NCI-H446 treated with DMSO at 0.1 percent for 48 hours (cell line): ENCODE results near the gene DDX59.
A peak's percentile ranks its signal among the peaks of the same experiment; 100 is the strongest.

ENCODE experiments used
- DNase-seq: peaks from one replicate; lab custom pipeline; 2025; lab: John Stamatoyannopoulos, UW

Gene DDX59

DNA sequence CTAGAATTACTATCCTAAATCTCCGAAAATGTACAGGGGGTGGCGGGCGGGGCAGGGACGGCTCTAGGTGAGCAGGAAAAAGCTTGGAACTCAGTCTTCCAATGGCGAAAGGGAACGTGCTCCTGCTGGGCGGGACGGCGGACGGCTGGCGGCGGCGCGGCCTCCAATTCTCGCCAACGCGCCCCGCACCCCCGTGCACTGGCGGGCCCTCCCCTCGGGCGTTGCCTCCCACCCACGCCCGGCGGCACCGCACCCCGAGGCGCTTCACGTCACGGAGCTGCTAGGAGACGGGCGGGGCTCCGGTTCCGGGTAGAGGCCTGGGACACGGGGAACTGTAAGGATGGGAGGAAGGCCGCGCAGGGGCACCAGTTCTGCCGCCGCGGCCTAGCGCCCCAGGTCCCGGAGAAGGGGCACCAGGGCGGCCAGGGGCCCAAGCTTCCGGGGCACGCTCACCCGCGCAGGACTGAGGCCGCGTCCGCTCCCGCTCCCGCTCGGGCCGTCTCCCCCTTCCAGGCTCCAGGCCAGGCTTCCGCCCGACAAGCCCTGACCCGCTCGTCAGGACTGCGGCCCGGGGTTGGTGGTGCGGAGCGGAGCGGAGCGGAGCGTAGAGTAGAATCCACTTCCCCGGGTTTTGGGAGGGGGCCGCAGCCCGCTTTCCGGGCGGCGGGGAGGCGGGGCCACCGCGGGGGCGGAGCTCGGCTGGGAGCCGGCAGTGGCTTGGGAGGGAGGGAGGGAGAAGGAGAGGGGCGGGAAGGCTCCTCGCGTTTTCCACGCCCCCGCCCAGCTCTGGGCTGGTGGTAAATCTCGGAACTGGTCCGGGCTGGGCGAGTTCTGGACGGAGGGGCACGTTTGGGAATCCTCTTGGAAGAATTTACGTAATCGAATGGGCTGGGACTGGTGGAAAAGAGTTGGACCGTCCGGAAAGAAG, at the start of gene DDX59:
DDX59 (minus strand) TSS at position 594 of the 928 bp plus-strand sequence. CDS start 3,167 bp downstream, outside the sequence.
- DNase-seq, result peak; percentile 98

DNA sequence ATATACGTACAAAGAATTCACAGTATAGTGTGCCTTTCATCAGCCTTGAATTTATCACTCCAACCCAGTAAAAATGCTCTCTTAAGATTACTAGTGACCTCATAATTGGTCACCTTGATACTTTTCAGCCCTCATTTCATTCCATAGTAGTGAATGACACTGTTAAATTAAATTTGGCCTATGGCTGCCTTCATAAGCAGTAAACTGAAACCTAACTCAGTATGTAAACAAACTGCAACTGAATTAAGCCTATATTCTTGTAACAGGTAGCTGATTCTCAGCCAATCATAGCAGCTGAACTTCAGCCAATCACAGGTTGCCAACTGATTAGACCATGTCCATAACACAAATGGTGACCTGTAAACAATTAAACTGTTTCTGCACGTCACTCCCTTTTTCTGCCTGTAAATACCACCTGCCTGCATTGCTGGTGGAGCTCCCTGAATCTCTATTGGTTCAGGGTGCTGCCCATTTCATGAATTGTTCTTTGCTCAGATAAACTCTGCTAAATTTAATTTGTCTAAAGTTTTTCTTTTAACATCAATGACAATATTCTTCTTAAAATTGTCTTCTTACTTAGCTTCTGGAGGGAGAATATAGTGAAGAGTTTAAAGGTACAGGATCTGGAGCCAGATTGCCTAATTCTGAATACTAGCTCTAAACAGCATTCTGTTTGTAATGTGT, 44.9 kb upstream of the DDX59 start:
- no peak for DNase-seq

DNA sequence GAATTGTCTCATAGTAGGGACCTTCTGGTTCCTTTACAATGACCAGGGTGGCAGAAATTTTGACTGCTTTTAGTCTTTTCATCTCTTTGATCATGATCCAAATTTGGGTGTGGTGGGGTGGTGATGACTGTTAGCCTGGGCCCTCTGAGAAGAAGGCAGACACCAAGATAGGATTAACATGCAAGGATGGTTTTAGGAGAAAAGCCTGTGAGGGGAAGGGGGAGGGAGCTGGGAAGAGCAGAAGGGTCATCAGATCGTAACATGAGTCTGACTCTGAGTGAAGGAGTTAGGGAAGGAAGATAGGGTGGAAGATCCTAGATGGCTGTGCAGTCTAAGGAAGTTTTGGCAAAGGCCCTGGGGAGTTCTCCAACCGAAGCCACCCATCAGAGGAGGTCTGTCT, 40.5 kb upstream of the DDX59 start:
- no peak for DNase-seq

DNA sequence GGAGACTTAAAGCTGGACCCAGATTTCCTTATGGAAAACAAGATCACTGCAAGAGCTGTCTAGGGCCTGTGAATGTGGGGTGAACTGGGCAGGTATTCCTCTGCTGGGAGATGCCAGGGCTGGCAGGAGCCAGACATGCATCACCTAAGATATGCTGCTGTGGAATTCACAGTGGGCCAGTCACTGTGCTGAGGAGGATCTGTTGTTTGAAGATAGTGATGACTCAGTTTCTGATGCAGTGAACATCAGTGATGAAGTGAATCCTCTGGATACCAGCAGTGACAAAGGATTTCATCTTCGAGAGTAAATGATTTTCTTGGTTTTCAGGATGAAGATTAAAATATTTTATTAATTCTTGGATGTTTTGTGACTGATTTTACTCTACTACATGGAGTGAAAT, 39.1 kb upstream of the DDX59 start:
- no peak for DNase-seq

DNA sequence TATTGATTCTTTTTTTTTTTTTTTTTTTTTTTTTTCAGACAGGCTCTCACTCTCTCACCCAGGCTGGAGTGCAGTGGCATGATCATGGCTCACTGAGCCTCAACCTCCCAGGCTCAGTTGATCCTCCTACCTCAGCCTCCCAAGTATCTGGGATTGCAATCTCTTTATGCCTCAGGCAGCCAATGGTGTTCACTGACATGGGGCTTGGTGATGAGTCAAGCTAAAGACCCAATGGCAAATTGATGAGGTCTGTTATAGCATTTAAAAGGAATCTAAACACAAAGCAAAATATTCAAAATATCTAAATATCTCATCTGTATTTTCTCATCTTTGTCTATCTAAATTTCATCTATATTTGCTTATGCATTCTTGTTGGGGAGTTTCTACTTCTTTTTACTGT, 38.5 kb upstream of the DDX59 start:
- no peak for DNase-seq

DNA sequence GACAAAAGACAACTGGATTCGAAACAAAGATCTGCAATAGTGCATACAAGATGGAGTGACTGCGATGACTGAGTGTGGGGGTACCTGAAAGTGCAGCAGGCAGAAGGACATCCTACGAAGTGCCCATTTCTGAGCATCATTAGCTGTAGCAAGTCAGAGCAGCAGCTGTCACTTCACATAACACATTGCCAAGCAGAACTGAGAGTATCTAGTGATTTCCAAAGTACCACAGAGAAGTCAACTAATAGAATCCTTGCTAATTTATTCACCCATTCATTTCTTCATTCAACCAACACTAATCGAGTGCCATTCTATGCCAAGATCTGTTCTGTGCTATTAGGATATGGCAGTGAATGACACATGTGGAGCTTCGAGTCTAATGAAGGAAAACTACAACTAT, 37.4 kb upstream of the DDX59 start:
- DNase-seq, result peak; percentile 14

DNA sequence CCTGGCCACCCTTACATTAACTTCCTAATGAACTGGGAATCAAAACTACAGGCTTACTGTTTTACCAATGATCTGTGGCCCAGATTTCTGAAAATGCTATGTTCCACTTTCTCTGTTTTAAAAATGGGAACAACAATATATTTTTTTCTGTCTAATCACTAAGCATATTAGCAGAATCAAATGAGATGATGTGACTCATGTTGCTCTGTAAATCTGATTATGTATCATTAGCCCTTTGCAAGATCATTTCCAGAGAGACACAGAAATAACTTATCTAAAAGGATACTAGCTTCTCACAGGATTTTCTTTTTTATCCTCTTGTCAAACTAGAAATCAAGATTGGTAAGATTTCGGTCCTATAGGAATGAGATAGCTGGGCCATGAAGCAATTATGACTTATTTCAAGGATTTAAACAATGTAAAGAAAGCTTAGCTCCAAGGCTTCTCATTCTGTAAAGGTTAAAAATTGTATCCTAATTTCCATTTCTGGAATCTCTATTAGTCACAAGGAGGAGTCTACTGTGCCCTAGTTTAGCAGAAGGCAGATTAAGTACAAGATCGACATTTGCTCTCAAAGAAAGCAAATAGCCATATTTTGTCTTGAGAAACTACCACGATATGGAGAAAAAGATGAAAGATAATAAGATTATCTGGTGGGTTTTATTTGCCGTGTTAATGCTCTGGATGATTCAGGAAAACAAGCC, 36.6 kb upstream of the DDX59 start:
- no peak for DNase-seq

DNA sequence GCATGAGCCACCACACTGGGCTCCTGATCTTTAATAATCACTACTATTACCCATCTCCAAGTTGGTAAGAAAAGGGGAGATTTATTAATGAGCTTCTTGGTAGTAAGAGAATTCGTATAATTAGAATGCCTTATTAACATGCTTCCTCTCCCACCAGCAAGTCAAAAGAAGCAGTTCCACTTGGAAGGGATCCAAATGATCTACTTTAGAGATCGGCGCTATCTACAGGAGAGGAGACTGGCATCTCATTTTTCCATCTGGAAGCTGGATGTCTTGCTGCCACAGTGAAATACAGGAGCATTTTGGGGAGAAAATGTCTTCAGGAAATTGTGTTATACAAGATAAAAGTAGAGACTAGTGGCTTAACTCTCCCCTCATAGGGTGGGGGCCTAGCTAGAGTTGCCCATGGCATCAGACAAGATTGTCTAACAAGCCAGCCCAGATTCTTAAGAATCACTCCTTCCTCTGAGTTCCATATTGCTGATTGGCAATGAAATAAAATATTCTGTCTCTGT, 35.3 kb upstream of the DDX59 start:
- DNase-seq, result no peak

DNA sequence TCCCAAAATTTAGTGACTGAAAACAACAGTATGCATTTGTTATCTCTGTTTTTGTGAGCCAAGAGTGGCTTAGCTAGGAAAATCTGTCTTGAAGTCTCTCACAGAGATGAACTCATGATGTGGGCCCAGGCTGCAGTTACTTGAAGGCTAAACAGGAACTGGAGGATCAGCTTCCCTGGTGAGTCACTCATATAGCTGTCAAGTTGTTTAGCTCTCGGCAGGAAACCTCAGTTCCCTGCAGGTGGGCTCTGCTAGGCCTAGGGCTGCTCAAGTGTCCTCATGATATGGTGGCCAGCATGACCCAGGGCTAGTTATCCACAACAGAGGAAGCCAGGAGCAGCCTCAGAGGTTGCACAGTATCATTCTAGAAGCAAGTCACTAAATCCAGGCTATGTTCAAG, 30.2 kb upstream of the DDX59 start:
- DNase-seq, result no peak

DNA sequence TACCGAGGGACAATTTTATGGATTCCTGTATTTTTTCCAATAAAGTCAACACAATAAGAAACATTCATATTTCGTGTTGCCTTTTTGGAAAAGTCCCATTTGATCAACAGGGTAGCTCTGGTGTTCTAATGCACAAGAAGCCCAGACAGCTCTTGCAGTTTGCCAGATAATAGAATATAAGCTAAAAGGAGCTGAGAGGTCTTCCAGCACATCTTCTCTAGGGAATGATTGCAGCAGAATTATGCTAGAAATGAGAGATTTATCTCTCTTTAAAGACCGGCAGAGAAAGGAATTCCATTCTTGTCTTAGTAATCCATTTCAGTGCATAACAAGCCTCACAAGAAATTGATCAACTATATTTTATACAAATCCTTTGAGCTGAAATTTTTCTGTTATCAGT, 25.0 kb upstream of the DDX59 start:
- no peak for DNase-seq

DNA sequence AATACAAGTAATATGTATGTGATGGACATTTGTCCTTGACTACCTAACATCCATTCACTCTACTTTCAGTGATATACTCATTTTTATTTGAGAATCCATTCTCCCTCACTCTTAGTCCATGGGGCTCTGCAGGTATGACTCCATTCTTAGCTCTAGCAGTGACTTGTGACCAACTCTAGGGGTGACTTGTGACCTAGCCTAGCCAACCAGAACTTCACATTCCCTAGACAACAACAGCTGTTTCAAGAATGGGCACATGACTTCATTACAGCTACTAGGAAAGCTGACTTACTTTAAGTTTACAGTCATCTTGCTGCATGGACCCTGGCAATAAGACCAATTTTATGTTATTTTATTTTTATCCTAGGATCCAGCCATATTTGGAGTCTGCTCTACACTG, 23.6 kb upstream of the DDX59 start:
- no peak for DNase-seq

DNA sequence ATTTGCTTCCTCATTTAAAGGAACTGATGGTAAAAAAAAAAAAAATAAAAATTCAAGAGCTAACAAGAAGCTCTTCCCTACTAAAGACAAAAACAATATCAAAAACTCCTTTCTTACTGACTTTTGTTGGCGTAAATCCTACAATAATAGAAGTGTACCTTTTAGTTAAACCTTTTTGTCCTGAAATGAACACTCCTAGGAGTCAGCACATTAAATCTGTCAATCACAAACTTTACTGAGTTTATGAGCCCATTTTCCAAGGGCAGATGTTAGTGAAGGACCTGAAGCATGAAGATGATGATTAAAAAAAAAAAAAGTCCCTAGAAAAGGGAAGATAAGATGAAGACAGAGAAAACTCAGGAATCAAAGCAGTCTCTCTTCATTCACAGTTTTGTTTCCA, 22.6 kb upstream of the DDX59 start:
- no peak for DNase-seq

DNA sequence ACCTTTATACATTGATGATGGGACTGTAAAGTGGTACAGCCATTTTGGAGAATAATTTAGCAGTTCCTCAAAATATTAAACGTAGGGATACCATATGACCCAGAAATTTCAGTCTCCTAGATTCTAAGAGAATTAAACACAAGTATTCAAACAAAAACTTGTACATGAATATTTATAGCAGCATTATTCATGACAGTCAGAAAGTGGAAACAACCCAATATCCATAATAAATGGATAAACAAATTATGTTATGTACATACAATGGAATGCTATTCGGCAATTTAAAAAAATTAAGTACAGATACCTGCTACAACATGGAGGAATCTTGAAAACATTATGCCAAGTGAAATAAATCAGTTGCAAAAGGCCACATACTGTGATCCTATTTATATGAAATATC, 16.9 kb upstream of the DDX59 start:
- no peak for DNase-seq

DNA sequence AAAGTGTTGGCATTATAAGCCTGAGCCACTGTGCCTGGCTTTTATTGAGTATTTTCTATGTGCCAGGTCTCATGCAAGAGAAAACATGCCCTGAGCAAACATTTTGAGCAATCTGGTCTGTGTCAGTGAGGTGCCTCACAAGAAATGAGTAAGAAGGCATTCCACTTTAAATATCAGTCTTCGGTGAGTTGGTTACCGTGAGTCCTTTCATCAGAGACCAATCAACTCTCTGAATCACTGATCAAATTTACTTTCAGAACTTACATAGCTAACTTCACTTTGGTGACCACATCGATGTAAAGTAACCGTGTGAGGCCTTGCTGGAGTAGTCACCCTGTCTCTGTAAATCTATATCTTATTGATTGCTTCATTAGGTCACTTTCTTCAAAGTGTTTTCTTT, 14.3 kb upstream of the DDX59 start:
- no peak for DNase-seq

DNA sequence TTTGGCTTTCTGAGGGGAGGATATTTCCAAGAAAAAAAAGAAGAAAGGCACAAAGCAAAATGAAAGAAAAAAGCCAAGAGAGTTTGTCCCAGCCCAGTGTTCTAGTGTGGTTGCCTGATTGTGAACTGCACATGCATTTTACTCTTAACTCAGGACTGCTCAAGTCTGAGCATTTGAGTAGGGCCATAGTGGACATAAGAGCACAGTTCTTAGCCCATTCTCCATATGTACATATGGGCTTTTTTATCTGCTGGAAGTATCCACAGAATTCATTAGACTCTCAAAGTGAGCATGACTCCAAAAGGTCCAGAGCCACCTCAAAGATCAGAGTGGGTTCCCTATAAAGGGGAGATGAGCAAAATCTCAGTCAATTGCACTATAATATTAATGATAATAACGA, 13.6 kb upstream of the DDX59 start:
- no peak for DNase-seq

DNA sequence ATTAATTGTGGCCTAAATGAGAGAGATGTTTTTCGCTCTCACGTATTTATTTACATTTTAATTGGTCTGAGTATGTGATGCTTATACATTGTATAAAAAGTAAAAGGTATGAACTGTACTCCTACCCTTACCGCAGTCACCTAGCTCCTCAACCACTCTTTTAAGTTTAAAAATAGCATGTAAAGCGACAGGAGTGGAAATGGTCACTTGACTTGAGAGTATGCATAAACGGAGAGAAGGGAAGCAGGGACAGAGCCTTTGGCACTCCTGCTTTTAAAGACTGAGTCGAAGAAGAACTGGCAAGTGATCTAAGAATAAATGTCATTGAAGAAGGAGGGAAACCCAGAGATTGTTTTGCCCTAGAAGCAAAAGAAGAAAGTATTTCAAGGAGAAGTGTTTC, 11.5 kb upstream of the DDX59 start:
- no peak for DNase-seq

DNA sequence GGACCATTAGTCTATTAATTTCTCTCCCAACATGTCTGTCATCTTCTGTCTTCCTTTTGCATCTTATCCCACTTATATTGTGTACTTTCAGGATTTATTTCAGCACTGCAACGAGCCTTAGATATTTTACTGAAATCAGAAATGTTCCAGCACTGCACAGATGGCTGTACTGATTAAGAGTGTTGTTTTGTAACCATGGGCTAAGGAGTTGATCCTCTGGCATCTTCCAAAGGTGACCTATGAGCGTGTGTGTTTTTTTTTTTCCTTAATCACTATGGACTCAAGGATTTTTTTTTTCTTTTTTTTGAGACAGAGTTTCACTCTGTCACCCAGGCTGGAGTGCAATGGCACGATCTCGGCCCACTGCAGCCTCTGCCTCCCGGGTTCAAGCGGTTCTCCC, 7.1 kb upstream of the DDX59 start:
- DNase-seq, result no peak

DNA sequence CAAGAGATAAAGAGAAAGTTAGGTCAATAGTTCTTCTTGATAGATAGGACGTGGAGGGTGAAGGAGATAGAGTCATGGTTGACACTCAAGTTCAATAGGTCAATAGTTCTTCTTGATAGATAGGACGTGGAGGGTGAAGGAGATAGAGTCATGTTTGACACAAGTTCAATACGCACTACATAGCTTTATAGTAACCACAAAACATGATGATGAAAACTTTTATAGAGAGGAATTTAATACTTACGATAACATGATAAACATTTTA, 5.8 kb upstream of the DDX59 start:
- no peak for DNase-seq

DNA sequence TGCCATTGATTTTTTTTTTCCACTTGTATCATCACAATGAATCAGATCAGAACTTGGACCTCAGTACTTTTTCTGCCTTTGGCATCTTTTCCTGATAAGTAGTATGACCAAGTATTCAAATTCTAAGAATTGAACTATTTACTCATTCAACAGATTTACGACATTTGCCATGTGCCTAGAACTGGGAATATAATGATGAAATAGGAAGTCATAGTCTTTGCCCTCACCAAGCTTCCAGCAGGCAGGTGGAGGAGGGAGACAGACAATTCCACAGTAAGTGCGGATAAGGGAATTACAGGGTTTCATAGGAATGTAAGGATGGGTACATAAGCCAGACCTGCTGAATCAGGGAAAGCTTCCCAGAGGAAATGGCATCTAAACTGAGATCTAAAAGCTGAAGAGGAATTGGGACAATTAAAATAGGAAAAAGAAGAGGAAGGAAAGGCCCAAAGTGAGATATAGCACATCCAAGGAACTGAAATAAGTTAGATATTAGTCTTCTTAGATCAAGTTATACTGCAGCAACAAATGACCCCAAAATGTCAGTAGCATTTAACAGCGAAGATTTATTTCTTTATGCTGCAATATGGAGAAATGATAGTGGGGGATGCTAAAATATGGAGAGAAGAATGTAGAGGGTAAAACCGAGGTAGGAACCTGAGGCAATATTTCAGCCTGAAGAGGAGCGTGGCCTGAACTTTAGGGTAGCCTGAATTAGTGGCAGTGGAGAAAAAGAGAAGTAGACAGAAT, 5.3 kb upstream of the DDX59 start:
- DNase-seq, result no peak

DNA sequence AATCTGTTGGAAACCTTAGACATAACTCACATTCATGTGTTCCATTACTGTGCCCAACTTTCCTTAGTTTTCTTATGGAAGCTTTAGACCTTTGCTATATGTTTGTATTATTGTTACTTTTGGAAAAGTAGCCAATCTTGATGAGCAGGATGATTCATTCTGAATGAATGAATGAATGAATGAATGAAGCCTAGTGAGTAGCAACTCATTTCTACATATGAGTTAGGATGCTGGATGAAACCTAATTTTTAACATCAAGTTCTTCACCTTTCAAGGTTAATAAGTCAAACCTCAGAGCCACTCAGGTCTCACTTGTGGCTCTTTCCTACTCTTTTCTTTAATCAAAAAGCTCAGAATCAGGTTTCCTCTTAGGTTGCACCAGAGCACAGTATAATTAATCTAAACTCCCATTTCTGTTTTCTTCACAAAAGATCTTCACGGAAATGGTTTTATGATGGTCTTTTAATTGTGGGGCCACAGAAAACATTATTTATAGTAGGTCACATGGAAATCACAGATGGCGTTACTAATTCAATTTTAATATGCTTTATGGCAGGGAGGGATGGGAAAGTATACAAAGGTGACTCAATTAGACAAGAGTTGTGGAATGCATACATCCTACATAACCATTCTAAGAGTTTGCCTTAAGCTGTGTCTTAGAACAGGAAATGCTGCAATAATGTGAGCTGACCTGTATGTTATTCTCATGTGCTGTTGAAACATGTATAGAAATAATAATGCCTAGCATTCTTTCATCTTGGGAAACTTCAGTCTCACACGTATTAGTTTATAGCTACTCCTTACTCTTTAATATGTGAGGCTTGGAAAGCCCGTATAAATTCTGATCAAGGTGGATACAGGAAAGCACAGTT, 4.5 kb upstream of the DDX59 start:
- no peak for DNase-seq

DNA sequence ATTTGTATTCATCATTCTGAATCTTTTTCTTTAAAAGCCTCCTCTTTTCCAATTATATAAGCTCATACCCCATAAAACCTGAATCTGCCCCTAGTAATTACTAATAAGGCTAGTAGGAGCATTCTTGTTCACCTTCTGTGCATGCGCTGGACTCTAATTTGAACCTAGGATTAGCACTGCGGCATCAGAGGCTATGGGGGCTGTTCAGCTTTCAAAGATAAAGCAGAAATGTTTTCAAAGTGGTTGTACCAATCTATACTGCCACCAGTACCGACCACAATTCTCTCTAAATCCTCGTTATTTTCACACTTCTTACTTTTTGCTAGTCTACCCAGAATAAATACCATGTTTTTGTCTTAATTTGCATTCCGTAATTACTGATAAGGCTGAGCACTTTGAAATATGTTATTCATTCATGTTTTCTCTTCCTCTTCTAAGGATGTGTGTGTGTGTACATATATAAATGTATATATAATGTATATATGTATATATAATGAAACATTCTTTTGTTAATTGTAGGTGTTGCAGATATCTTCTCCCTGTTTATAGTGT, 1.6 kb upstream of the DDX59 start:
- DNase-seq, result no peak
